K562 (cell line): ENCODE results near the gene MGAT4B. TPM values are rescaled to one million over a fixed set of nuclear protein-coding genes. Genes with fewer than 3 reads are reported as not detected.

Source experiments
- ATAC-seq: fragments of 200-7000 bp; cut with Tn5 transposase; 3 replicates; pipeline ENCODE4 v1.9.1; 2020; ENCODE audit warnings: moderate library complexity
- BruUV-seq: library from RNA; stranded (reverse); fragments of 400-500 nt; replicated peaks from 2 replicates; lab custom pipeline; 2021; lab: Mats Ljungman, UMichigan
- CTCF ChIA-PET: fragments of 300-600 bp; formaldehyde crosslinking; extraction: SDS; loops from one replicate; lab custom pipeline; 2021; ENCODE audit warnings: low intra/inter-chr PET ratio; lab: Yijun Ruan, JAX
- POLR2A ChIA-PET: fragments of 300-600, 350-650 bp; sonication (Branson Sonifier 250); formaldehyde crosslinking; extraction: SDS; loops from one replicate; lab custom pipeline; 2021; ENCODE audit warnings: antibody characterized with exemption, inconsistent platforms; lab: Yijun Ruan, JAX
- DNase-seq, 4 experiments: peaks; one replicate each; pipeline versions ENCODE4 v3.0.0 to v3.0.0-alpha.2; 2011 to 2018; ENCODE audit warnings: low spot score in 3 of 4, mixed read lengths in 3 of 4; ENCODE audit errors: extremely low read depth in 1 of 4
- FAIRE-seq: peaks from 2 replicates; lab custom pipeline; 2011; peaks lifted over from hg19 to GRCh38; lab: Jason Lieb, UNC
- H2AFZ ChIP-seq: 2 replicates; pipeline ENCODE4 v1.6.0; 2011; ENCODE audit warnings: low read depth, low read length, control low read depth, inconsistent platforms
- H3K27ac ChIP-seq: fragments of 200-600 bp; 3 replicates; pipeline ENCODE4 v1.8.0; 2011; ENCODE audit warnings: low read depth, mild to moderate bottlenecking, control low read depth, inconsistent platforms, low read length, moderate library complexity, mixed read lengths; ENCODE audit errors: extremely low read depth
- H3K27me3 ChIP-seq, 2 experiments: fragments of 300-600 bp in 1 of 2; 2 replicates in 1 of 2; 3 replicates in 1 of 2; pipeline versions ENCODE4 v1.6.0 to v1.8.0; 2011; ENCODE audit warnings: inconsistent platforms in 2 of 2, low read length in 2 of 2, mild to moderate bottlenecking in 1 of 2, mixed read lengths in 1 of 2, moderate library complexity in 1 of 2; ENCODE audit not compliant: control insufficient read depth in 2 of 2, insufficient read depth in 2 of 2
- H3K36me3 ChIP-seq: fragments of 300-600 bp; 3 replicates; pipeline ENCODE4 v1.8.0; 2011; ENCODE audit warnings: mild to moderate bottlenecking, low read length, inconsistent platforms; ENCODE audit not compliant: control insufficient read depth, insufficient read depth
- H3K4me1 ChIP-seq, 2 experiments: fragments of 200-600 bp in 1 of 2; replicated peaks in 1 of 2; 2 replicates in 1 of 2; 3 replicates in 1 of 2; pipeline versions ENCODE4 v1.5.1 to v1.8.0; 2011; ENCODE audit warnings: inconsistent platforms in 2 of 2, low read length in 2 of 2, mild to moderate bottlenecking in 1 of 2, mixed read lengths in 1 of 2, moderate library complexity in 1 of 2; ENCODE audit not compliant: control insufficient read depth in 2 of 2, insufficient read depth in 2 of 2
- H3K4me2 ChIP-seq: 2 replicates; pipeline ENCODE4 v1.6.1; 2011; ENCODE audit warnings: low read length, control low read depth, inconsistent platforms, mixed read lengths; ENCODE audit not compliant: insufficient read depth
- H3K4me3 ChIP-seq: fragments of 200-600 bp; sonication (generic), shearing (Covaris generic); 2 replicates; pipeline ENCODE4 v1.5.1; 2016; ENCODE audit warnings: control low read depth, inconsistent platforms
- H3K79me2 ChIP-seq: fragments of 200-600 bp; 3 replicates; pipeline ENCODE4 v1.8.0; 2011; ENCODE audit warnings: low read length, inconsistent platforms; ENCODE audit not compliant: control insufficient read depth, insufficient read depth
- H3K9ac ChIP-seq, 2 experiments: 2 replicates each; pipeline versions ENCODE4 v1.6.0 to v1.6.1; 2011; ENCODE audit warnings: low read depth in 2 of 2, low read length in 2 of 2, control low read depth in 1 of 2, inconsistent platforms in 1 of 2, mild to moderate bottlenecking in 1 of 2, mixed read lengths in 1 of 2; ENCODE audit not compliant: insufficient read depth in 1 of 2
- H3K9me1 ChIP-seq: one replicate; pipeline ENCODE4 v1.6.0; 2011; ENCODE audit warnings: inconsistent platforms, mild to moderate bottlenecking, low read length, moderate library complexity; ENCODE audit not compliant: control insufficient read depth, insufficient read depth
- H3K9me3 ChIP-seq: replicated peaks from 2 replicates; pipeline ENCODE4 v1.5.1; 2011; ENCODE audit warnings: low read depth, low read length, inconsistent platforms; ENCODE audit not compliant: control insufficient read depth, insufficient read depth
- H4K20me1 ChIP-seq: replicated peaks from 2 replicates; pipeline ENCODE4 v1.6.1; 2011; ENCODE audit warnings: low read length, inconsistent platforms, mixed read lengths; ENCODE audit not compliant: control insufficient read depth, insufficient read depth
- JUND ChIP-seq, 2 experiments: IDR thresholded peaks; 2 replicates in 1 of 2; 3 replicates in 1 of 2; pipeline ENCODE4 v1.6.1; 2011; ENCODE audit warnings: borderline replicate concordance in 2 of 2, low read depth in 2 of 2, low read length in 2 of 2, improper control_type of control experiment in 1 of 2, missing biosample characterization in 1 of 2, missing genetic modification characterization in 1 of 2, missing genetic modification reagents in 1 of 2
- KDM5B ChIP-seq: fragments of 200-600 bp; sonication (generic); IDR thresholded peaks from 2 replicates; pipeline ENCODE4 v1.6.1; 2012; ENCODE audit warnings: low read depth, mild to moderate bottlenecking, moderate library complexity, low read length, control low read depth, inconsistent platforms; ENCODE audit not compliant: insufficient replicate concordance
- PCBP2 ChIP-seq: fragments of 200-400 bp; formaldehyde crosslinking; IDR thresholded peaks from 2 replicates; pipeline ENCODE4 v1.6.1; 2018; ENCODE audit warnings: low read length, low read depth, mild to moderate bottlenecking, moderate library complexity; ENCODE audit not compliant: poor library complexity, severe bottlenecking
- RAD51 ChIP-seq: fragments of 450-650 bp; IDR thresholded peaks from 2 replicates; pipeline ENCODE4 v1.7.1; 2016; ENCODE audit warnings: low read depth, mild to moderate bottlenecking, borderline replicate concordance
- TAL1 ChIP-seq: fragments of 450-650 bp; IDR thresholded peaks from 2 replicates; pipeline ENCODE4 v1.6.1; 2016; ENCODE audit warnings: mild to moderate bottlenecking
- TCF7L2 ChIP-seq: fragments of 150-350 bp; IDR thresholded peaks from 2 replicates; pipeline ENCODE4 v1.6.1; 2016; ENCODE audit warnings: low read depth, mild to moderate bottlenecking, low read length, moderate library complexity
- TGIF2 ChIP-seq: sonication (generic); formaldehyde crosslinking; IDR thresholded peaks from 2 replicates; pipeline ENCODE4 v1.8.1; 2022; ENCODE audit warnings: mild to moderate bottlenecking, missing genetic modification reagents, moderate library complexity
- ZNF282 ChIP-seq: sonication (generic); formaldehyde crosslinking; IDR thresholded peaks from 2 replicates; pipeline ENCODE4 v1.8.1; 2023; ENCODE audit warnings: missing genetic modification reagents
- WGBS: fragments of 100-300 bp; shearing (Covaris generic); methylation state at CpG from one replicate; pipeline ENCODE4 v1.1.6; 2016; ENCODE audit warnings: low coverage, mixed read lengths; ENCODE audit not compliant: insufficient coverage; ENCODE audit errors: missing lambda C conversion rate; 5-methylcytosine and 5-hydroxymethylcytosine counted together
- in situ Hi-C: fragments of 300-500 bp; cut with MboI; formaldehyde crosslinking; loops from 4 replicates; pipeline ENCODE4 v1.15.0; 2018; ENCODE audit warnings: inconsistent platforms, mixed read lengths
- intact Hi-C: fragments of 100-400 bp; cut with micrococcal nuclease; formaldehyde crosslinking; loops from 2 replicates; pipeline ENCODE4 v1.14.2; 2022
- polyA plus RNA-seq, 8 experiments: library from polyadenylated mRNA; depleted of rRNA in 4 of 8; stranded (reverse) in 5 of 8; unstranded in 3 of 8; fragments of >200 nt; fragmentation: Nextera tagmentation in 2 of 8; fragmentation: Illumina TruSeq in 1 of 8; extraction: Ambion mirVana in 2 of 8; extraction: Trizol in 1 of 8; gene quantifications; 2 replicates each; pipeline versions ENCODE4 v1.2.1 to v1.2.3, GENCODE V29; 2011 to 2014; ENCODE audit warnings: inconsistent platforms in 1 of 8, missing spikeins in 1 of 8
- total RNA-seq, 7 experiments: library from RNA; depleted of rRNA in 6 of 7; stranded (reverse); fragments of >200 nt in 6 of 7; fragmentation: Illumina TruSeq in 2 of 7; extraction: Trizol in 2 of 7; gene quantifications; 2 replicates each; pipeline versions ENCODE4 v1.2.1 to v1.2.3, GENCODE V29; 2011 to 2021; ENCODE audit warnings: low replicate concordance in 1 of 7
- TF ChIP-seq, protein P1 (sequence below): sonication (generic); formaldehyde crosslinking; IDR thresholded peaks from 2 replicates; pipeline ENCODE4 v1.8.0; 2022; ENCODE audit warnings: mild to moderate bottlenecking, missing genetic modification reagents
- TF ChIP-seq, protein P2 (sequence below), 3 experiments: IDR thresholded peaks in 2 of 3; conservative IDR thresholded peaks in 1 of 3; 2 replicates each; pipeline ENCODE4 v1.5.1; 2011 to 2012; ENCODE audit warnings: low read length in 3 of 3, mild to moderate bottlenecking in 3 of 3, control low read depth in 2 of 3, improper control_type of control experiment in 1 of 3, inconsistent platforms in 1 of 3, low read depth in 1 of 3, mixed read lengths in 1 of 3, moderate library complexity in 1 of 3; ENCODE audit not compliant: insufficient read depth in 2 of 3
- TF ChIP-seq, protein P3 (sequence below): fragments of 450-650 bp; IDR thresholded peaks from 2 replicates; pipeline ENCODE4 v1.6.1; 2016; ENCODE audit warnings: borderline replicate concordance
- TF ChIP-seq, protein P4 (sequence below): sonication (generic); formaldehyde crosslinking; IDR thresholded peaks from 2 replicates; pipeline ENCODE4 v1.8.0; 2022; ENCODE audit warnings: missing genetic modification reagents, mild to moderate bottlenecking, borderline replicate concordance

The MGAT4B gene
- total and polyA plus RNA-seq, 9 of the 15 experiments (the other 6 are each of a cell fraction or from before 2014, with no cell fraction given): 0.34 to 133 (median 75.4) TPM

DNA sequence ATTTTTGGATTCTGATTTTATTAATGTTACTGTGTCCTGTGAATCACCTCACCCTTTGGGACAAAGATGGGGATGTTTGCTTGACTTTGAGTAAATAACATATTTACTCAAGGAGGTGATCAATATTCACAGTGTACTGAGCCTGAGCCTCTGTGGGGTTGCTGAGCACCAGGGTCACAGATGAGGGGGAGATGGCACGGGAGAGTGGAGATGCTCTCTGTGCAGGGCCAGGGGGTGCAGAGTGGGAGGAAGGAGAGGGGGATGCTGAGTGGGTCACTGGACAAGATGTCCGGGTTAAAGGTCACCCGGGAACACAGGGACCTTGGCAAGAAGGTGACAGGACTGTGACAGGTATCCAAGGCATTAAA, 18.1 kb upstream of the MGAT4B start:
- H3K27ac ChIP-seq: no peak overlapping the region
- H3K36me3 ChIP-seq: peaks cover 81% of the 10 kb centered on the region; the same call in 2 of the 3 replicates
- 95% methylated on average over 3 of the region's 3 CpGs for WGBS
- H3K4me1 ChIP-seq: peaks cover 20 to 44% of the 10 kb centered on the region in 2 experiments
- BruUV-seq: no TSS peak
- no peak overlapping the region for H3K9ac ChIP-seq
- H2AFZ ChIP-seq: no peak overlapping the region
- ChIA-PET CTCF (no interaction called here), POLR2A (no interaction called here)
- peaks cover 18% of the 10 kb centered on the region for H3K9me1 ChIP-seq
- no peaks in the 10 kb centered on the region for H3K9me3 ChIP-seq
- no peak for FAIRE-seq
- peaks cover 30% of the 10 kb centered on the region for H4K20me1 ChIP-seq
- H3K27me3 ChIP-seq: no peaks in the 10 kb centered on the region
- intact Hi-C loops: loop anchor here (5.0 kb wide), 2 partner anchors 33 to 202 kb away; partner anchors contain the start of genes HNRNPH1 and MRNIP
- H3K79me2 ChIP-seq: peaks cover 51% of the 10 kb centered on the region
- H3K4me3 ChIP-seq: no peak overlapping the region
- no peak for ATAC-seq
- peak in 1 of 4 experiments; percentile 12 for DNase-seq
- H3K4me2 ChIP-seq: no peak overlapping the region
- in situ Hi-C loops: no loop called here
- no peak for TF ChIP-seq RAD51
- TF ChIP-seq PCBP2: no peak
- TF ChIP-seq, protein P1, sequence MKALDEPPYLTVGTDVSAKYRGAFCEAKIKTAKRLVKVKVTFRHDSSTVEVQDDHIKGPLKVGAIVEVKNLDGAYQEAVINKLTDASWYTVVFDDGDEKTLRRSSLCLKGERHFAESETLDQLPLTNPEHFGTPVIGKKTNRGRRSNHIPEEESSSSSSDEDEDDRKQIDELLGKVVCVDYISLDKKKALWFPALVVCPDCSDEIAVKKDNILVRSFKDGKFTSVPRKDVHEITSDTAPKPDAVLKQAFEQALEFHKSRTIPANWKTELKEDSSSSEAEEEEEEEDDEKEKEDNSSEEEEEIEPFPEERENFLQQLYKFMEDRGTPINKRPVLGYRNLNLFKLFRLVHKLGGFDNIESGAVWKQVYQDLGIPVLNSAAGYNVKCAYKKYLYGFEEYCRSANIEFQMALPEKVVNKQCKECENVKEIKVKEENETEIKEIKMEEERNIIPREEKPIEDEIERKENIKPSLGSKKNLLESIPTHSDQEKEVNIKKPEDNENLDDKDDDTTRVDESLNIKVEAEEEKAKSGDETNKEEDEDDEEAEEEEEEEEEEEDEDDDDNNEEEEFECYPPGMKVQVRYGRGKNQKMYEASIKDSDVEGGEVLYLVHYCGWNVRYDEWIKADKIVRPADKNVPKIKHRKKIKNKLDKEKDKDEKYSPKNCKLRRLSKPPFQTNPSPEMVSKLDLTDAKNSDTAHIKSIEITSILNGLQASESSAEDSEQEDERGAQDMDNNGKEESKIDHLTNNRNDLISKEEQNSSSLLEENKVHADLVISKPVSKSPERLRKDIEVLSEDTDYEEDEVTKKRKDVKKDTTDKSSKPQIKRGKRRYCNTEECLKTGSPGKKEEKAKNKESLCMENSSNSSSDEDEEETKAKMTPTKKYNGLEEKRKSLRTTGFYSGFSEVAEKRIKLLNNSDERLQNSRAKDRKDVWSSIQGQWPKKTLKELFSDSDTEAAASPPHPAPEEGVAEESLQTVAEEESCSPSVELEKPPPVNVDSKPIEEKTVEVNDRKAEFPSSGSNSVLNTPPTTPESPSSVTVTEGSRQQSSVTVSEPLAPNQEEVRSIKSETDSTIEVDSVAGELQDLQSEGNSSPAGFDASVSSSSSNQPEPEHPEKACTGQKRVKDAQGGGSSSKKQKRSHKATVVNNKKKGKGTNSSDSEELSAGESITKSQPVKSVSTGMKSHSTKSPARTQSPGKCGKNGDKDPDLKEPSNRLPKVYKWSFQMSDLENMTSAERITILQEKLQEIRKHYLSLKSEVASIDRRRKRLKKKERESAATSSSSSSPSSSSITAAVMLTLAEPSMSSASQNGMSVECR (CRISPR knock-in tag): no peak
- no peak for TF ChIP-seq ZNF282 (CRISPR knock-in tag)
- TF ChIP-seq, protein P2, sequence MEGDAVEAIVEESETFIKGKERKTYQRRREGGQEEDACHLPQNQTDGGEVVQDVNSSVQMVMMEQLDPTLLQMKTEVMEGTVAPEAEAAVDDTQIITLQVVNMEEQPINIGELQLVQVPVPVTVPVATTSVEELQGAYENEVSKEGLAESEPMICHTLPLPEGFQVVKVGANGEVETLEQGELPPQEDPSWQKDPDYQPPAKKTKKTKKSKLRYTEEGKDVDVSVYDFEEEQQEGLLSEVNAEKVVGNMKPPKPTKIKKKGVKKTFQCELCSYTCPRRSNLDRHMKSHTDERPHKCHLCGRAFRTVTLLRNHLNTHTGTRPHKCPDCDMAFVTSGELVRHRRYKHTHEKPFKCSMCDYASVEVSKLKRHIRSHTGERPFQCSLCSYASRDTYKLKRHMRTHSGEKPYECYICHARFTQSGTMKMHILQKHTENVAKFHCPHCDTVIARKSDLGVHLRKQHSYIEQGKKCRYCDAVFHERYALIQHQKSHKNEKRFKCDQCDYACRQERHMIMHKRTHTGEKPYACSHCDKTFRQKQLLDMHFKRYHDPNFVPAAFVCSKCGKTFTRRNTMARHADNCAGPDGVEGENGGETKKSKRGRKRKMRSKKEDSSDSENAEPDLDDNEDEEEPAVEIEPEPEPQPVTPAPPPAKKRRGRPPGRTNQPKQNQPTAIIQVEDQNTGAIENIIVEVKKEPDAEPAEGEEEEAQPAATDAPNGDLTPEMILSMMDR (IDR thresholded peaks at IDR 0.05 in 2 of 3, conservative IDR thresholded peaks at IDR 0.05 in 1 of 3; ENCODE audit: insufficient read depth in 2 of 3, low read depth in 1 of 3, low read length in 3 of 3): no peak
- TF ChIP-seq KDM5B: peak; percentile 1
- no peak for TF ChIP-seq TAL1
- TF ChIP-seq, protein P3, sequence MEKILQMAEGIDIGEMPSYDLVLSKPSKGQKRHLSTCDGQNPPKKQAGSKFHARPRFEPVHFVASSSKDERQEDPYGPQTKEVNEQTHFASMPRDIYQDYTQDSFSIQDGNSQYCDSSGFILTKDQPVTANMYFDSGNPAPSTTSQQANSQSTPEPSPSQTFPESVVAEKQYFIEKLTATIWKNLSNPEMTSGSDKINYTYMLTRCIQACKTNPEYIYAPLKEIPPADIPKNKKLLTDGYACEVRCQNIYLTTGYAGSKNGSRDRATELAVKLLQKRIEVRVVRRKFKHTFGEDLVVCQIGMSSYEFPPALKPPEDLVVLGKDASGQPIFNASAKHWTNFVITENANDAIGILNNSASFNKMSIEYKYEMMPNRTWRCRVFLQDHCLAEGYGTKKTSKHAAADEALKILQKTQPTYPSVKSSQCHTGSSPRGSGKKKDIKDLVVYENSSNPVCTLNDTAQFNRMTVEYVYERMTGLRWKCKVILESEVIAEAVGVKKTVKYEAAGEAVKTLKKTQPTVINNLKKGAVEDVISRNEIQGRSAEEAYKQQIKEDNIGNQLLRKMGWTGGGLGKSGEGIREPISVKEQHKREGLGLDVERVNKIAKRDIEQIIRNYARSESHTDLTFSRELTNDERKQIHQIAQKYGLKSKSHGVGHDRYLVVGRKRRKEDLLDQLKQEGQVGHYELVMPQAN: no peak
- TF ChIP-seq JUND (IDR thresholded peaks at IDR 0.05; ENCODE audit: borderline replicate concordance, low read depth, low read length): no peak
- TF ChIP-seq JUND (tag; IDR thresholded peaks at IDR 0.05; ENCODE audit: borderline replicate concordance, low read depth, low read length): no peak
- no peak for TF ChIP-seq TGIF2
- TF ChIP-seq, protein P4, sequence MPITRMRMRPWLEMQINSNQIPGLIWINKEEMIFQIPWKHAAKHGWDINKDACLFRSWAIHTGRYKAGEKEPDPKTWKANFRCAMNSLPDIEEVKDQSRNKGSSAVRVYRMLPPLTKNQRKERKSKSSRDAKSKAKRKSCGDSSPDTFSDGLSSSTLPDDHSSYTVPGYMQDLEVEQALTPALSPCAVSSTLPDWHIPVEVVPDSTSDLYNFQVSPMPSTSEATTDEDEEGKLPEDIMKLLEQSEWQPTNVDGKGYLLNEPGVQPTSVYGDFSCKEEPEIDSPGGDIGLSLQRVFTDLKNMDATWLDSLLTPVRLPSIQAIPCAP (CRISPR knock-in tag): no peak
- no peak for TF ChIP-seq TCF7L2
